ENCODE data around the gene MAML3. TPM values are rescaled to one million over a fixed set of nuclear protein-coding genes. Genes with fewer than 3 reads are reported as not detected.
A peak's percentile ranks its signal among the peaks of the same experiment; 100 is the strongest.

MAML3 gene
- total RNA-seq, 1 experiment from 2014 or later = 0.89 TPM

DNA sequence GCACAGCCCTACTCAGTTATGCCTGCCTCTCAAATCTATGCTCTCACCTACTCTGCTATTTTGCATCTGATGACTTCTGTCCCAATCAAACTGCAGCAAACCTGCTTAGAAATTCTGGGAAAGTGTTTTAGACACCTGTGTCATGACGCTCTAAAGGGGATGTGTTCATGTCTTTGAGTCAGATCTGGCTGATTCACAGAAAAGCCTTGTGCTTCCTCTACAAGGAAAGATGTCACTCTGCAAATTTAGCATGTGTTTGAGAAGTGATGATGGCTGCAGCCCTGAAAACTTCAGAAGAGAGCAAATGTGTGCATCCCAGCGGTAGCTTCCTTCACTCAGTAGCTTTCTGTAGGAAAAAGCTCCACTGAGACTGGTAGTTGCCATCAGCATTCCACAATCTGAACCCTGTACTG is 253.0 kb downstream of the MAML3 start:
- no peak for TF ChIP-seq CTCF (IDR thresholded peaks at IDR 0.05; ENCODE audit: unreplicated experiment)
- peak; percentile 37 for DNase-seq (ENCODE audit: unreplicated experiment)
- BruUV-seq (replicated peaks) = no TSS peak
- H3K4me3 Mint-ChIP-seq (ENCODE audit: unreplicated experiment) = no peak overlapping the region
- CTCF ChIA-PET = interaction anchor here (0.6 kb wide), 2 partner anchors 111 to 171 kb away, joined by 3 to 5 read pairs; no protein-coding TSS in a partner anchor
- no peak overlapping the region for H3K27ac Mint-ChIP-seq (ENCODE audit: low read depth, unreplicated experiment)
- POLR2A ChIA-PET = interaction anchor here (1.1 to 2.8 kb wide), 4 partner anchors 13 to 252 kb away, joined by 3 to 22 read pairs (median 4); no protein-coding TSS in a partner anchor
- no peaks in the 10 kb centered on the region for H3K27me3 Mint-ChIP-seq (ENCODE audit: insufficient read depth, unreplicated experiment)
- H3K36me3 Mint-ChIP-seq (ENCODE audit: insufficient read depth, unreplicated experiment) = no peaks in the 10 kb centered on the region
- intact Hi-C loops (cut with micrococcal nuclease) = no loop called here
- H3K4me1 Mint-ChIP-seq (ENCODE audit: insufficient read depth, unreplicated experiment) = peaks cover 16% of the 10 kb centered on the region
- H3K9me3 Mint-ChIP-seq (ENCODE audit: unreplicated experiment) = no peaks in the 10 kb centered on the region

- Mint-ChIP-seq H3K9me3 (ENCODE audit: unreplicated experiment) (no peaks in the 10 kb centered on the region), H3K4me3 (ENCODE audit: unreplicated experiment) (no peak overlapping the region), H3K27me3 (ENCODE audit: insufficient read depth, unreplicated experiment) (no peaks in the 10 kb centered on the region), H3K4me1 (ENCODE audit: insufficient read depth, unreplicated experiment) (peaks cover 16% of the 10 kb centered on the region), H3K27ac (ENCODE audit: low read depth, unreplicated experiment) (no peak overlapping the region), H3K36me3 (ENCODE audit: insufficient read depth, unreplicated experiment) (no peaks in the 10 kb centered on the region)
- BruUV-seq (replicated peaks) = no TSS peak
- ChIA-PET POLR2A (no interaction called here), CTCF (interaction anchor here (0.6 kb wide), 1 partner anchor 53 kb away, joined by 3 read pairs; no protein-coding TSS in a partner anchor)
- intact Hi-C loops (cut with micrococcal nuclease) = no loop called here
- TF ChIP-seq CTCF (IDR thresholded peaks at IDR 0.05; ENCODE audit: unreplicated experiment) = no peak
- DNase-seq (ENCODE audit: unreplicated experiment) = no peak
Observed at GRCh38 chr4:139899346-139899745, 254.6 kb downstream of the MAML3 start.

DNA sequence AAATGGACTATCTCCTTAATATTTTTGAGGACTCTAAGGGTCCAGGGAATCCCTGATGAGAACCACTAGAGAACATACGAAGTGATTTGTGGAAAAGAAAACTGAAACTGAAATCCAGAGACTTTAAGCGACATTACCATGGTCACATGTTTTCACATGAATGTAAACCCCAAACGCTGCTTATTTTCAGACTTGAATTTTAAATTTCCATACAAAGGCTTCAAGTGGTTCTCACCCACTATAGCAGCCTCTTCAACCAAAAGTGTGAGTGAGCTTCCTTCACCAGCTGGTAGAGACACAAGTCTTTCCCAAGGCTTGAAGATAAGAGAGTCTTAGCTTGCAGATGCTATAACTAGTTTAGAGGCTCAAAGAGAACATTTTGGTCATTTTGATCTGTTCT is 255.7 kb downstream of the MAML3 start:
- ChIA-PET POLR2A (interaction anchor here (1.4 kb wide), 1 partner anchor 10 kb away, joined by 8 read pairs; no protein-coding TSS in a partner anchor), CTCF (no interaction called here)
- BruUV-seq (replicated peaks) = no TSS peak
- DNase-seq (ENCODE audit: unreplicated experiment) = no peak
- no peaks in the 10 kb centered on the region for H3K36me3 Mint-ChIP-seq (ENCODE audit: insufficient read depth, unreplicated experiment)
- H3K4me1 Mint-ChIP-seq (ENCODE audit: insufficient read depth, unreplicated experiment) = peaks cover 16% of the 10 kb centered on the region
- no peak overlapping the region for H3K4me3 Mint-ChIP-seq (ENCODE audit: unreplicated experiment)
- intact Hi-C loops (cut with micrococcal nuclease) = no loop called here
- no peaks in the 10 kb centered on the region for H3K9me3 Mint-ChIP-seq (ENCODE audit: unreplicated experiment)
- TF ChIP-seq CTCF (IDR thresholded peaks at IDR 0.05; ENCODE audit: unreplicated experiment) = no peak
- H3K27me3 Mint-ChIP-seq (ENCODE audit: insufficient read depth, unreplicated experiment) = no peaks in the 10 kb centered on the region
- no peak overlapping the region for H3K27ac Mint-ChIP-seq (ENCODE audit: low read depth, unreplicated experiment)

- H3K4me1 Mint-ChIP-seq (ENCODE audit: insufficient read depth, unreplicated experiment) = peaks cover 6% of the 10 kb centered on the region
- ChIA-PET CTCF (no interaction called here), POLR2A (no interaction called here)
- DNase-seq (ENCODE audit: unreplicated experiment) = no peak
- no peak for TF ChIP-seq CTCF (IDR thresholded peaks at IDR 0.05; ENCODE audit: unreplicated experiment)
- BruUV-seq (replicated peaks) = no TSS peak
- H3K4me3 Mint-ChIP-seq (ENCODE audit: unreplicated experiment) = no peak overlapping the region
- H3K27ac Mint-ChIP-seq (ENCODE audit: low read depth, unreplicated experiment) = no peak overlapping the region
- H3K36me3 Mint-ChIP-seq (ENCODE audit: insufficient read depth, unreplicated experiment) = no peaks in the 10 kb centered on the region
- intact Hi-C loops (cut with micrococcal nuclease) = no loop called here
- no peaks in the 10 kb centered on the region for H3K27me3 Mint-ChIP-seq (ENCODE audit: insufficient read depth, unreplicated experiment)
- H3K9me3 Mint-ChIP-seq (ENCODE audit: unreplicated experiment) = no peaks in the 10 kb centered on the region
Observed at GRCh38 chr4:139896091-139896604, 257.8 kb downstream of the MAML3 start.
